Astrocyte of the spinal cord (primary cell): ENCODE data around the gene CABP1.

Experiments used
- DNase-seq: peaks from one replicate; pipeline ENCODE4 v3.0.0; 2011; ENCODE audit warnings: low read depth, low spot score
- H3K4me3 ChIP-seq: 2 replicates; pipeline ENCODE4 v1.5.1; 2011; ENCODE audit warnings: low read depth, mild to moderate bottlenecking, low read length, moderate library complexity
- CTCF ChIP-seq: IDR thresholded peaks from 2 replicates; pipeline ENCODE4 v1.5.1; 2012; ENCODE audit warnings: low read depth, mild to moderate bottlenecking, low read length, inconsistent platforms
- in situ Hi-C: cut with HindIII; loops from 2 replicates; pipeline ENCODE4 v1.10.0; 2017; ENCODE audit warnings: low sequenced_read_pairs

Gene CABP1

GRCh38 chr12:120649442-120650232 lies 9.2 kb downstream of the CABP1 start:
- no peak for TF ChIP-seq CTCF
- no peak for DNase-seq
- no peak overlapping the region for H3K4me3 ChIP-seq
- in situ Hi-C loops, result no loop called here

- no peak overlapping the region for H3K4me3 ChIP-seq
- in situ Hi-C loops, result no loop called here
- no peak for DNase-seq
- no peak for TF ChIP-seq CTCF
These were observed 9.8 kb downstream of the CABP1 start for GRCh38 chr12:120650233-120650690.

GRCh38 chr12:120651821-120652220 lies 11.4 kb downstream of the CABP1 start:
- no peak overlapping the region for H3K4me3 ChIP-seq
- in situ Hi-C loops, result no loop called here
- DNase-seq, result no peak
- no peak for TF ChIP-seq CTCF

GRCh38 chr12:120652656-120653435 lies 12.4 kb downstream of the CABP1 start:
- H3K4me3 ChIP-seq, result no peak overlapping the region
- in situ Hi-C loops, result no loop called here
- no peak for TF ChIP-seq CTCF
- DNase-seq, result no peak

GRCh38 chr12:120653611-120654010 lies 13.2 kb downstream of the CABP1 start:
- DNase-seq, result no peak
- no peak overlapping the region for H3K4me3 ChIP-seq
- in situ Hi-C loops, result no loop called here
- no peak for TF ChIP-seq CTCF

GRCh38 chr12:120654656-120655055 lies 14.2 kb downstream of the CABP1 start:
- DNase-seq, result no peak
- no peak for TF ChIP-seq CTCF
- H3K4me3 ChIP-seq, result no peak overlapping the region
- in situ Hi-C loops, result no loop called here
